ENCODE data around the gene C1orf115. TPM values are rescaled to one million over a fixed set of nuclear protein-coding genes. Genes with fewer than 3 reads are reported as not detected.

C1orf115 gene
- total RNA-seq, 1 donor from 2014 or later = 1.8 TPM

- Mint-ChIP-seq H3K27me3 (ENCODE audit: low read depth, unreplicated experiment) (no peaks in the 10 kb centered on the region), H3K27ac (ENCODE audit: unreplicated experiment) (no peak overlapping the region), H3K36me3 (ENCODE audit: low read depth, unreplicated experiment) (no peaks in the 10 kb centered on the region), H3K4me1 (ENCODE audit: low read depth, unreplicated experiment) (no peaks in the 10 kb centered on the region), H3K9me3 (ENCODE audit: unreplicated experiment) (peaks cover 2% of the 10 kb centered on the region), H3K4me3 (ENCODE audit: unreplicated experiment) (no peak overlapping the region)
- TF ChIP-seq CTCF (IDR thresholded peaks at IDR 0.05; ENCODE audit: insufficient read depth, low read depth, low read length) (no peak), EZH2 (IDR thresholded peaks at IDR 0.05; ENCODE audit: insufficient read depth, low read length) (no peak)
- H4K20me1 ChIP-seq (ENCODE audit: insufficient read depth, low read length) = no peaks in the 10 kb centered on the region
- no peak overlapping the region for H2AFZ ChIP-seq (ENCODE audit: low read depth, low read length)
- H3K4me3 ChIP-seq (ENCODE audit: insufficient read depth, low read depth, low read length) = no peak overlapping the region
- no peak overlapping the region for H3K4me2 ChIP-seq (ENCODE audit: low read length)
- H3K36me3 ChIP-seq (ENCODE audit: insufficient read depth, low read length) = no peaks in the 10 kb centered on the region
- H3K9ac ChIP-seq (ENCODE audit: low read length) = no peak overlapping the region
- H3K79me2 ChIP-seq (ENCODE audit: insufficient read depth, low read length) = no peaks in the 10 kb centered on the region
- H3K4me1 ChIP-seq (ENCODE audit: insufficient read depth, low read length) = no peaks in the 10 kb centered on the region
- no peak overlapping the region for H3K27ac ChIP-seq (ENCODE audit: low read depth, low read length)
- no peaks in the 10 kb centered on the region for H3K27me3 ChIP-seq (ENCODE audit: insufficient read depth, low read length)
- no peak for DNase-seq (ENCODE audit: low read depth)
- FAIRE-seq = no peak
- H3K9me3 ChIP-seq (ENCODE audit: insufficient read depth, low read depth, low read length) = no peaks in the 10 kb centered on the region
These were observed 16.2 kb upstream of the C1orf115 start for GRCh38 chr1:220673921-220674320.

GRCh38 chr1:220677251-220677650 lies 12.9 kb upstream of the C1orf115 start:
- no peak for TF ChIP-seq CTCF (IDR thresholded peaks at IDR 0.05; ENCODE audit: insufficient read depth, low read depth, low read length)
- no peak for TF ChIP-seq EZH2 (IDR thresholded peaks at IDR 0.05; ENCODE audit: insufficient read depth, low read length)
- Mint-ChIP-seq H3K36me3 (ENCODE audit: low read depth, unreplicated experiment) (no peaks in the 10 kb centered on the region), H3K9me3 (ENCODE audit: unreplicated experiment) (no peaks in the 10 kb centered on the region), H3K27ac (ENCODE audit: unreplicated experiment) (no peak overlapping the region), H3K4me3 (ENCODE audit: unreplicated experiment) (no peak overlapping the region), H3K4me1 (ENCODE audit: low read depth, unreplicated experiment) (no peaks in the 10 kb centered on the region), H3K27me3 (ENCODE audit: low read depth, unreplicated experiment) (no peaks in the 10 kb centered on the region)
- DNase-seq (ENCODE audit: low read depth) = no peak
- Histone ChIP-seq H3K9me3 (ENCODE audit: insufficient read depth, low read depth, low read length) (no peaks in the 10 kb centered on the region), H3K9ac (ENCODE audit: low read length) (no peak overlapping the region), H3K27me3 (ENCODE audit: insufficient read depth, low read length) (no peaks in the 10 kb centered on the region), H3K4me2 (ENCODE audit: low read length) (no peak overlapping the region), H3K4me1 (ENCODE audit: insufficient read depth, low read length) (no peaks in the 10 kb centered on the region), H3K79me2 (ENCODE audit: insufficient read depth, low read length) (no peaks in the 10 kb centered on the region), H3K36me3 (ENCODE audit: insufficient read depth, low read length) (no peaks in the 10 kb centered on the region), H3K27ac (ENCODE audit: low read depth, low read length) (no peak overlapping the region), H3K4me3 (ENCODE audit: insufficient read depth, low read depth, low read length) (no peak overlapping the region), H4K20me1 (ENCODE audit: insufficient read depth, low read length) (no peaks in the 10 kb centered on the region), H2AFZ (ENCODE audit: low read depth, low read length) (no peak overlapping the region)
- no peak for FAIRE-seq

GRCh38 chr1:220680085-220680687 lies 10.0 kb upstream of the C1orf115 start:
- FAIRE-seq = no peak
- H3K4me1 ChIP-seq (ENCODE audit: insufficient read depth, low read length) = no peaks in the 10 kb centered on the region

More at GRCh38 chr1:220680085-220680687, 10.0 kb upstream of the C1orf115 start:
- H3K27ac Mint-ChIP-seq (ENCODE audit: unreplicated experiment) = no peak overlapping the region
- no peak overlapping the region for H3K4me3 ChIP-seq (ENCODE audit: insufficient read depth, low read depth, low read length)
- no peaks in the 10 kb centered on the region for H3K79me2 ChIP-seq (ENCODE audit: insufficient read depth, low read length)
- H3K4me3 Mint-ChIP-seq (ENCODE audit: unreplicated experiment) = no peak overlapping the region
- H3K9me3 Mint-ChIP-seq (ENCODE audit: unreplicated experiment) = no peaks in the 10 kb centered on the region
- no peak overlapping the region for H3K4me2 ChIP-seq (ENCODE audit: low read length)
- no peak overlapping the region for H2AFZ ChIP-seq (ENCODE audit: low read depth, low read length)
- H3K27ac ChIP-seq (ENCODE audit: low read depth, low read length) = no peak overlapping the region
- no peak overlapping the region for H3K9ac ChIP-seq (ENCODE audit: low read length)
- H3K9me3 ChIP-seq (ENCODE audit: insufficient read depth, low read depth, low read length) = no peaks in the 10 kb centered on the region
- DNase-seq (ENCODE audit: low read depth) = peak; percentile 4
- H3K4me1 Mint-ChIP-seq (ENCODE audit: low read depth, unreplicated experiment) = no peaks in the 10 kb centered on the region
- H3K36me3 ChIP-seq (ENCODE audit: insufficient read depth, low read length) = no peaks in the 10 kb centered on the region
- no peaks in the 10 kb centered on the region for H4K20me1 ChIP-seq (ENCODE audit: insufficient read depth, low read length)
- no peaks in the 10 kb centered on the region for H3K36me3 Mint-ChIP-seq (ENCODE audit: low read depth, unreplicated experiment)
- H3K27me3 ChIP-seq (ENCODE audit: insufficient read depth, low read length) = no peaks in the 10 kb centered on the region
- peaks cover 3% of the 10 kb centered on the region for H3K27me3 Mint-ChIP-seq (ENCODE audit: low read depth, unreplicated experiment)
- TF ChIP-seq EZH2 (IDR thresholded peaks at IDR 0.05; ENCODE audit: insufficient read depth, low read length) (no peak), CTCF (IDR thresholded peaks at IDR 0.05; ENCODE audit: insufficient read depth, low read depth, low read length) (peak; percentile 63)

All from astrocyte (in vitro differentiated cells and primary cell).